WERI-Rb-1 (cell line): Measurements from ENCODE around the gene DNM3.

ENCODE experiments used
- DNase-seq: peaks from one replicate; pipeline ENCODE4 v3.0.0-alpha.2; 2020
- H3K27ac ChIP-seq: fragments of 250-450 bp; sonication (Bioruptor Pico); 2 replicates; pipeline ENCODE4 v1.5.1; 2020; ENCODE audit warnings: mild to moderate bottlenecking, moderate library complexity
- H3K27me3 ChIP-seq: fragments of 250-450 bp; sonication (Bioruptor Pico); 2 replicates; pipeline ENCODE4 v1.5.1; 2021; ENCODE audit warnings: mild to moderate bottlenecking, low read depth, moderate library complexity; ENCODE audit not compliant: insufficient read depth, severe bottlenecking
- H3K36me3 ChIP-seq: fragments of 250-450 bp; sonication (Bioruptor Pico); 2 replicates; pipeline ENCODE4 v1.5.1; 2020; ENCODE audit warnings: mild to moderate bottlenecking, moderate library complexity
- H3K4me3 ChIP-seq: 2 replicates; pipeline ENCODE4 v1.5.1; 2011; ENCODE audit warnings: low read depth, mild to moderate bottlenecking, control low read depth, low read length
- H3K9me3 ChIP-seq: fragments of 250-450 bp; sonication (Bioruptor Pico); 2 replicates; pipeline ENCODE4 v1.5.1; 2021; ENCODE audit warnings: mild to moderate bottlenecking, moderate library complexity; ENCODE audit not compliant: severe bottlenecking
- CTCF ChIP-seq: IDR thresholded peaks from 2 replicates; pipeline ENCODE4 v1.5.1; 2011; ENCODE audit warnings: low read depth, mild to moderate bottlenecking, control low read depth, inconsistent platforms, low read length

DNM3 gene

DNA sequence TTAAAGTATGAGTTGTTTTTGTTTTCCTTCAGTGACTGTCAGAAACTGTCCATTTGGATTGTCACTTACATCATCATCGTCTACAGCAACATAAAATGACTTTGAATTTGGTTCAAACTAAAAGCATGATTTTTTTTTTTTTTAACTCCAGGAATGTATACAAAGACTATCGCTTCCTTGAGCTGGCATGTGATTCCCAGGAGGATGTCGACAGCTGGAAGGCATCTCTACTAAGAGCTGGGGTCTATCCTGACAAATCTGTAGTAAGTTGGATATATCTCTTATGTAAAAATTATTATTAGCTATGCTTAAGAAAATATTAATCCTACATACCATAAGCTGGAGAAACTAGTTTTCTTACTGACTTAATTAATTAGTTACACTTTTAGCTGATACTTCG is 467.3 kb downstream of the DNM3 start:
- no peaks in the 10 kb centered on the region for H3K36me3 ChIP-seq

DNA sequence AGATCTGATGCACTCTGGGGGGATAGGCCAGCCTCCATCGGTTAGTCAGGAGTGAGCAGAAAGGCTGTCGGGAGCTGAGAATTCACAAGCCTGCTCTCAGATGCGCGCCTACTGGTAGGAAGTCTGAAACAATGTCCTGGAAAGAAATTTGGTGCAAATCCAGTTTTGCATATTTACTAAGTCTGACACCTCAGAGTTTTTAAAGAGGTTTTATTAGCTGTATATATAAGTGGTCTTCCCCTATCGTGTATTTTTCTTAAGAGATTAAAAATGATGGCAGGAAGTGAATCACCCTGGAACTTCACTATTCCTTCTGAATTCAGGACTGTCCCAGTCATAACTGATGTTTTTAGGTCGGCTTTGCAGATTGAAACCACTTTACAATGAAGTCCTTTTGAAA is 479.4 kb downstream of the DNM3 start:
- TF ChIP-seq CTCF = no peak
- no peaks in the 10 kb centered on the region for H3K27me3 ChIP-seq
- no peaks in the 10 kb centered on the region for H3K36me3 ChIP-seq
- DNase-seq = no peak
- H3K27ac ChIP-seq = no peak overlapping the region
- no peaks in the 10 kb centered on the region for H3K9me3 ChIP-seq
- no peak overlapping the region for H3K4me3 ChIP-seq

More for the DNA sequence above, 467.3 kb downstream of the DNM3 start:
- H3K27me3 ChIP-seq = no peaks in the 10 kb centered on the region
- no peak for TF ChIP-seq CTCF
- DNase-seq = no peak
- H3K4me3 ChIP-seq = no peak overlapping the region
- H3K9me3 ChIP-seq = no peaks in the 10 kb centered on the region
- no peak overlapping the region for H3K27ac ChIP-seq

- no peaks in the 10 kb centered on the region for H3K9me3 ChIP-seq
- no peak for DNase-seq
- TF ChIP-seq CTCF = no peak
- H3K36me3 ChIP-seq = no peaks in the 10 kb centered on the region
- H3K4me3 ChIP-seq = no peak overlapping the region
- H3K27me3 ChIP-seq = no peaks in the 10 kb centered on the region
- no peak overlapping the region for H3K27ac ChIP-seq
Measured at GRCh38 chr1:172321451-172321850, 480.2 kb downstream of the DNM3 start.

DNA sequence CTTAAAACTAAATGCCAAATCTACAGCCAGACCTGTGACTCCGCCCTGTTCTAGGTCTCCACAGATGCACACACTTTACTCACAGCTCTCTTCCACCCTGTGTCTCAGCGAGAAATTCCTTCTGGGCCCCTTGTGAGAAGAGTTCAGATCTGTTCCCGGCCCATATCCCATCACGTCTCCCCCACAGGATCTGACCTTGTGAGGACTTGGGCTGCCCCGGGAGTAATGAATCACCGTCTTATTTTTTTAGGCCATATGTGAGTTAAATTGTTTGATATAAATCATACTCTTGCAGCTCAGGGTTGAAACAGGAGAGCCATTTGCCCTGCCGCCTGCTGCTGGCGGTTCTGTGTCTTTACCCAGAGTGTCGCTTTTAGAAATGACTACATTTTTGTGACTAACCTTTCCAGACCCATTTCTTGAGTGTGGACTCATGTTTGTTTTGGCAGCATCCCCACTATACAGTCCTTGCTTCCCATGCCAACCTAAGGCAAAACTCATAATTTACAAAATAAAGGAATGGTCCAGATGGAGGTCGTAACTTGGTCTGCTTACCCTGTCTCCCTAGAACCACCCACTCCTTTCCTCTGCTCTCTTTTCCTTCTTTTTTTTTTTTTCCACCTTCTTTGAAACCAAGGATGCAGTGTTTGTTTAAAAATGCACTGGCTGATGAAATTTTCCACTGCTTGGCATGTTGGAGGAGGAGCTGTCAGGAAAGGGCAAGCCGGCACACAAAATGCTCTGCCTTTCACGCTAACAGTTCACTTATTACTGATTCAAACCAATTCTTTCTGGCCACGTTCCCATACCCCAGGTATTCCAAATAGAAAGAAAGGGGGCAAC is 481.1 kb downstream of the DNM3 start:
- Histone ChIP-seq H3K27ac (no peak overlapping the region), H3K9me3 (no peaks in the 10 kb centered on the region), H3K27me3 (no peaks in the 10 kb centered on the region), H3K36me3 (no peaks in the 10 kb centered on the region), H3K4me3 (no peak overlapping the region)
- TF ChIP-seq CTCF = no peak
- no peak for DNase-seq

DNA sequence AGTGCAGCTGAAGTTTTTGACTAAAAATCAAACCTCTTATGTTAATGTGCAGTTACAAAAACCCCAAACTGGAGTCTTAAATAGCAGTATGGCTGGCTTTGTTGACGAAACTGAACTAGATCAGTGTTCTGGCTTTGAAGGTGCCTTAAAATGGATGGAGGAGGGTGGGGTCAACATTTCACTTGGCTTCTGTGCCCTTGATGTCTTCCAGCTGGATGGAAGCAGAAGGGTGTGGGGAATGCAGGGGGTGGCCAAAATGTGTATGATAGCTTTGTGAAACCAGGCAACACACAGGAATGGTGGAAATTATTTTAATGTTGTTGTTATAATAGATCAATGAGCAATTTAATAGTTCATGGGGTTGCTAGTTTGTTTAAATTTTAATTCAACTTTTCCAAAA is 482.4 kb downstream of the DNM3 start:
- no peaks in the 10 kb centered on the region for H3K36me3 ChIP-seq
- no peak for TF ChIP-seq CTCF
- H3K4me3 ChIP-seq = no peak overlapping the region
- no peak for DNase-seq
- H3K9me3 ChIP-seq = no peaks in the 10 kb centered on the region
- no peak overlapping the region for H3K27ac ChIP-seq
- H3K27me3 ChIP-seq = no peaks in the 10 kb centered on the region

DNA sequence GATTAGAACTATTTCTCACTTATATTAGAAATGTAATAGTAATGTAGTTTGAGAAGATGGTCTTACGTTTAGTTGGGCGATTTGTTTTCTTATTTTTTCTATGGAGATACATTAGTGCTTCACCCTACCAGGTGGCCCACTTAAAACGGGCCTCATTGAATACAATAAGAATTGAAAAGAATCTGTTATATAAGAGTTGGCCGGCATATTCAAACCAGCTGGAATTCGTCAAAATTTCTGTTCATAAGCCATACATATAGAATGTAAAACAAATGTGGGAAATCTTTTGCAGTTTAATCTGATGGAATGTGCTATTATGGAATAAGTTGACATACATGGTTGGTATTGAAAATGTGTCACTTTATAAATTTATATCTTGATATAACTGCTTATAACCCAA is 482.8 kb downstream of the DNM3 start:
- no peak for DNase-seq
- TF ChIP-seq CTCF = no peak
- H3K4me3 ChIP-seq = no peak overlapping the region
- no peaks in the 10 kb centered on the region for H3K36me3 ChIP-seq
- H3K27ac ChIP-seq = no peak overlapping the region
- H3K27me3 ChIP-seq = no peaks in the 10 kb centered on the region
- H3K9me3 ChIP-seq = no peaks in the 10 kb centered on the region
